GM12891 (cell line): Measurements from ENCODE around the gene ADAM10.

ENCODE experiments used
- DNase-seq: peaks from one replicate; pipeline ENCODE4 v3.0.0; 2011; ENCODE audit warnings: low spot score; ENCODE audit not compliant: insufficient read length
- FAIRE-seq: peaks from 2 replicates; lab custom pipeline; 2011; peaks lifted over from hg19 to GRCh38; lab: Jason Lieb, UNC
- PAX5 ChIP-seq: IDR thresholded peaks from 2 replicates; pipeline ENCODE4 v1.6.1; 2011; ENCODE audit warnings: low read length, moderate library complexity, mild to moderate bottlenecking; ENCODE audit not compliant: insufficient read depth, severe bottlenecking
- POLR2A ChIP-seq: IDR thresholded peaks from 2 replicates; pipeline ENCODE4 v1.6.1; 2011; ENCODE audit warnings: low read depth, low read length, control low read depth
- POLR2AphosphoS5 ChIP-seq: IDR thresholded peaks from 2 replicates; pipeline ENCODE4 v1.6.1; 2011; ENCODE audit warnings: low read depth, low read length, control low read depth
- POU2F2 ChIP-seq: IDR thresholded peaks from 2 replicates; pipeline ENCODE4 v1.6.1; 2011; ENCODE audit warnings: low read depth, mild to moderate bottlenecking, control low read depth, low read length, moderate library complexity
- SPI1 ChIP-seq: IDR thresholded peaks from 2 replicates; pipeline ENCODE4 v1.6.1; 2011; ENCODE audit warnings: low read depth, low read length, control low read depth
- TAF1 ChIP-seq: IDR thresholded peaks from 2 replicates; pipeline ENCODE4 v1.6.1; 2011; ENCODE audit warnings: low read depth, low read length, control low read depth

The ADAM10 gene

GRCh38 chr15:58593870-58594269 is 155.6 kb downstream of the ADAM10 start:
- no peak for FAIRE-seq
- DNase-seq: no peak
- TF ChIP-seq PAX5 (no peak), POLR2AphosphoS5 (no peak), TAF1 (no peak), SPI1 (no peak), POU2F2 (no peak), POLR2A (no peak)

- FAIRE-seq (peak; percentile 33), DNase-seq (no peak)
- no peak for TF ChIP-seq POLR2A
Measured at GRCh38 chr15:58590926-58591325, 158.6 kb downstream of the ADAM10 start.

DNA sequence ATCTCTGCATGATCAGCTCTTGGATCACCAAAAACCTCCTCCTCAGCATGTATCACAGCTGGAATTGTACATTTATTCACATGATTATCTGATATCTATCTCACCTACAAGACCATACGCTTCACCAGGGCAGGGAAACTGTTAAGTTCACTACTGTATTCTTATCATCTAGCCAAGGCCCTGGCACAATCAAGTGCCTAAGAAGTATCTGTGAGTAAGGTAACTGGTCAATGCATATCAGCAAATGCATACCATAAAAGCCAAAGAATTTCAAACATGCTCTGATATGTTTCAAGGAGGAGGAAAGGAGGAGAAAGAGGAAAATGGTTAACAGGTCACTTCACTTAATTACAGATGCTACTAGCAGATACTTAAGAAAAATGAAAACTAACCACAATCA is 159.3 kb downstream of the ADAM10 start:
- DNase-seq (no peak), FAIRE-seq (peak; percentile 9)
- TF ChIP-seq POLR2A (no peak), PAX5 (no peak), SPI1 (no peak), TAF1 (no peak), POLR2AphosphoS5 (no peak), POU2F2 (no peak)

DNA sequence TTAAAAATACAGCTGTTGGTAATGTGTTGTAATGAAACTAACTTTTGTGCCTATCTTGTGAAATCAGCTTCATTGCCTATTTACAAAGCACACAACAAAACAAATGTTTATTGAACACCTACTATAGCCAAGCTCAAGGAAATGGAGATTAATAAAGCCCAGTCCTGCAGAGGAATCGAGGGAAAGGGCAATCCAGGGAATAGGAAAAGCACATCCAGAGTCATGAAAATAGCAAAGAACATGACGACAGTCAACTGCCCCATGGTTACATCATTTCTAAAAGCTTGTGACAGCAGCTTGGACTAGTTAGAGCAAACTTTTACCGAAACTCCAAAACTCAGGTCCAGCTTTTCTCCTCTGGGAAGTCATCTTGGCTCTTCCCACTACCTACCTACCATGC is 160.5 kb downstream of the ADAM10 start:
- DNase-seq: no peak
- TF ChIP-seq POLR2AphosphoS5 (no peak), PAX5 (no peak)
- FAIRE-seq: no peak

- no peak for TF ChIP-seq POLR2AphosphoS5
- no peak for TF ChIP-seq PAX5
- no peak for TF ChIP-seq SPI1
- TF ChIP-seq TAF1: no peak
- no peak for TF ChIP-seq POU2F2
- TF ChIP-seq POLR2A: no peak
- no peak for DNase-seq
- no peak for FAIRE-seq
Measured at GRCh38 chr15:58588096-58588495, 161.4 kb downstream of the ADAM10 start.

- TF ChIP-seq POLR2AphosphoS5: no peak
- TF ChIP-seq POU2F2: no peak
- no peak for TF ChIP-seq PAX5
- no peak for TF ChIP-seq SPI1
- TF ChIP-seq TAF1: no peak
- no peak for TF ChIP-seq POLR2A
- no peak for DNase-seq
- FAIRE-seq: no peak
Measured at GRCh38 chr15:58587486-58587885, 162.0 kb downstream of the ADAM10 start.

- TF ChIP-seq SPI1: no peak
- no peak for TF ChIP-seq POU2F2
- TF ChIP-seq POLR2AphosphoS5: peak; percentile 74
- no peak for TF ChIP-seq TAF1
- no peak for TF ChIP-seq PAX5
- peak; percentile 22; the same call in 1 of the 2 replicates for TF ChIP-seq POLR2A
- DNase-seq (no peak), FAIRE-seq (peak; percentile 95)
Measured at GRCh38 chr15:58585693-58586443, 163.6 kb downstream of the ADAM10 start.

DNA sequence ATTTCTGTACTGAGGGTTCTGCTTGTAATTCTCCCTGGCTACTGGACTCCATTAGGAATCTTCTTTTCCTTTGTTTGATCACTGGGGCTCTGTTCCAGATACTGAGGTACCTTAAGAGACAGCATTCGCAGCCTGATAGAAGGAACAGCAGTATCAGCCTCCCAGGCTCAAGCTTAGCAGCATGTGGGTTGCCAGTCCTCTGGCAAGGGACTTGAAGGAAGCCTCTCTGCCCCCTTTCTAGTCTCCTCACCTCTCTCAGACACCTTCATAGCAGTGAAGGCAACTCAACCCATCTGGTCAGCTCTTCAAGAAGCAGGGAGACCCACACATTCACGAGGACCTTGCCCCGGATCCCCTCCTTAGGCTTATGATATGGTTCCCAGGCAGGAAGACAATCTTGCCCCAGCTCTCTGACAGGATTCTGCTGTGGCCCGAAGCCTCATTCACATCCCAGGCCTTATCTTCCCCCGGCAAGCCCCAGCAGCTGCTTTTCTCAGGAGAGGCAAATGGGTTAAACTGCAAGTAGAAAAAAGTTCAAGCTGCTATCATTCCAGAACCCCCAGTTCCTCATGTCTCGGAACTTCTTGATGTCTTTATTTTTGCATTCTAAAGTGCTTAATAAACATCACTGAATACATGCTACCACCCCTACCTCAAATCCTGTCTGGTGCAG is 164.6 kb downstream of the ADAM10 start:
- no peak for TF ChIP-seq POLR2A
- no peak for TF ChIP-seq POU2F2
- no peak for TF ChIP-seq PAX5
- DNase-seq (no peak), FAIRE-seq (peak; percentile 41)

DNA sequence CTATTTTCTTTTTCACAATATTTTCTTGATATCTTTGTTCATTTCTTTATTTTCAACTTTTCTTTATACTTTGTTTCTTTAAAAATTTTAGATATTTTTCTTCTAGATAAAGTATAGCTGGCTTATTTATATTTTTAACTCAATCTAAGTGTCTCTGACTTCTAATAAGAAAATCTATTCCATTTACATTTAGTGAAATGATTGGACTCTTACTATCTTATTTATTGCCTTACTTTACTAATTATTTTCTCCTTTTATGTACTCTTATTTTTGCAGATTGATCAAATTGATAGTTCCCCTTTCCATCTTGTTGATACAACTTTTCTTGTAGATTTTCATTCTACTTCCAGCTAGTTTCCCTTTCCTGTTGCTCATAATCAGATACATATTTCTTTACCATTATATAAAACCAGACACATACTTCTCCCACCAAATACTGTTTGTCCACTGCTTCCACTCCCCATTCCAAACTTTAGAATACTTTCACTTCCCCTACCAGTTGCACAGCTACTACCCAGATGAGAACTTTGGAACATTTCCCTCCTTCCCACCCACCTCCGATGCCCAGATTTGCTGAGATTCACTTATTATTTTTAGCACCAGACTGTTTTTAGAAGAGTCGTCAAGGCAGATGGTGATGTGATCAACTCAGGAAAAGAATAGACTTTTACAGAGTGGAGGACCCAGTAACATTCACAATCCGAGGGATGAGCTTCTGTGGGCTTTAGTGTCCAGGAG is 166.2 kb downstream of the ADAM10 start:
- TF ChIP-seq PAX5 (no peak), SPI1 (0 out of 2 replicates have a peak, but pooled peaks have one; percentile 23)
- no peak for FAIRE-seq
- DNase-seq: no peak
